Calu3 (cell line): ENCODE results near the gene UCKL1. TPM values are rescaled to one million over a fixed set of nuclear protein-coding genes. Genes with fewer than 3 reads are reported as not detected.
A peak's percentile ranks its signal among the peaks of the same experiment; 100 is the strongest.

Experiments
- BruUV-seq: library from RNA; stranded (reverse); fragments of 400-500 nt; replicated peaks from 2 replicates; lab custom pipeline; 2021; lab: Mats Ljungman, UMichigan
- CTCF ChIA-PET: fragments of 300-600 bp; sonication (Branson Sonifier 250); formaldehyde crosslinking; loops from one replicate; lab custom pipeline; 2022; ENCODE audit warnings: antibody characterized with exemption; lab: Charles Lee
- DNase-seq: peaks from one replicate; pipeline ENCODE4 v3.0.0; 2022
- H3K27ac Mint-ChIP-seq: one replicate; pipeline ENCODE4 v1.8.0; 2022; ENCODE audit warnings: mixed read lengths; ENCODE audit not compliant: unreplicated experiment
- H3K27me3 Mint-ChIP-seq: one replicate; pipeline ENCODE4 v1.8.0; 2022; ENCODE audit warnings: mixed read lengths; ENCODE audit not compliant: unreplicated experiment
- H3K36me3 Mint-ChIP-seq: one replicate; pipeline ENCODE4 v1.8.0; 2022; ENCODE audit warnings: mild to moderate bottlenecking, moderate library complexity, mixed read lengths; ENCODE audit not compliant: insufficient read depth, unreplicated experiment
- H3K4me1 Mint-ChIP-seq: one replicate; pipeline ENCODE4 v1.8.0; 2022; ENCODE audit warnings: mild to moderate bottlenecking, low read depth, mixed read lengths; ENCODE audit not compliant: unreplicated experiment
- H3K4me3 Mint-ChIP-seq: one replicate; pipeline ENCODE4 v1.8.0; 2022; ENCODE audit warnings: mild to moderate bottlenecking, low read depth, moderate library complexity, mixed read lengths; ENCODE audit not compliant: unreplicated experiment
- H3K9me3 Mint-ChIP-seq: one replicate; pipeline ENCODE4 v1.8.0; 2022; ENCODE audit warnings: low read depth, mixed read lengths; ENCODE audit not compliant: unreplicated experiment
- CTCF ChIP-seq: fragments of 200-600 bp; IDR thresholded peaks from one replicate; pipeline ENCODE4 v1.8.0; 2022; ENCODE audit warnings: antibody characterized with exemption; ENCODE audit not compliant: unreplicated experiment
- intact Hi-C: fragments of 100-400 bp; cut with micrococcal nuclease; formaldehyde crosslinking; loops from one replicate; pipeline ENCODE4 v1.10.0; 2022; ENCODE audit not compliant: unreplicated experiment
- microRNA-seq: library from miRNA; unstranded; fragments of <30 nt; microRNA quantifications from one replicate; pipeline ENCODE4 v1.2.0, GENCODE V29; 2022
- total RNA-seq: library from RNA; stranded (reverse); gene quantifications from 2 replicates; pipeline ENCODE4 v1.2.3, GENCODE V29; 2022

The UCKL1 gene
- total RNA-seq, 1 experiment from 2014 or later = 85.1 TPM

GRCh38 chr20:63892402-63892801, 63.8 kb downstream of the UCKL1 start:
- intact Hi-C loops = loop anchor here (10.0 kb wide), 1 partner anchor 162 kb away; no protein-coding TSS in a partner anchor
- Mint-ChIP-seq H3K27me3 (no peaks in the 10 kb centered on the region), H3K36me3 (peaks cover 83% of the 10 kb centered on the region), H3K27ac (peak overlapping the region; percentile 48), H3K4me3 (no peak overlapping the region), H3K9me3 (no peaks in the 10 kb centered on the region), H3K4me1 (peaks cover 39% of the 10 kb centered on the region)
- CTCF ChIA-PET = interaction anchor here (0.7 kb wide), 1 partner anchor 146 kb away, joined by 4 read pairs; no protein-coding TSS in a partner anchor
- DNase-seq = no peak
- no peak for TF ChIP-seq CTCF
- BruUV-seq = no TSS peak

- no peaks in the 10 kb centered on the region for H3K9me3 Mint-ChIP-seq
- CTCF ChIA-PET = no interaction called here
- intact Hi-C loops = loop anchor here (10.0 kb wide), 1 partner anchor 163 kb away; no protein-coding TSS in a partner anchor
- peaks cover 85% of the 10 kb centered on the region for H3K36me3 Mint-ChIP-seq
- H3K27me3 Mint-ChIP-seq = no peaks in the 10 kb centered on the region
- no peak overlapping the region for H3K4me3 Mint-ChIP-seq
- no peak for DNase-seq
- peaks cover 30% of the 10 kb centered on the region for H3K4me1 Mint-ChIP-seq
- no peak for TF ChIP-seq CTCF
- BruUV-seq = TSS peak; percentile 39
- H3K27ac Mint-ChIP-seq = no peak overlapping the region
Measured at GRCh38 chr20:63891061-63892002, 64.9 kb downstream of the UCKL1 start.

- intact Hi-C loops = loop anchor here (10.0 kb wide), 1 partner anchor 164 kb away; no protein-coding TSS in a partner anchor
- no peak for TF ChIP-seq CTCF
- DNase-seq = no peak
- H3K36me3 Mint-ChIP-seq = peaks cover 85% of the 10 kb centered on the region
- H3K27ac Mint-ChIP-seq = no peak overlapping the region
- H3K4me3 Mint-ChIP-seq = no peak overlapping the region
- no TSS peak for BruUV-seq
- no peaks in the 10 kb centered on the region for H3K9me3 Mint-ChIP-seq
- no peaks in the 10 kb centered on the region for H3K27me3 Mint-ChIP-seq
- CTCF ChIA-PET = interaction anchor here (0.7 kb wide), 1 partner anchor 130 kb away, joined by 3 read pairs; no protein-coding TSS in a partner anchor
- H3K4me1 Mint-ChIP-seq = peaks cover 25% of the 10 kb centered on the region
Measured at GRCh38 chr20:63890616-63891015, 65.6 kb downstream of the UCKL1 start.

GRCh38 chr20:63890201-63890576, 66.0 kb downstream of the UCKL1 start:
- BruUV-seq = no TSS peak
- Mint-ChIP-seq H3K9me3 (no peaks in the 10 kb centered on the region), H3K4me1 (peaks cover 25% of the 10 kb centered on the region), H3K27me3 (no peaks in the 10 kb centered on the region), H3K27ac (no peak overlapping the region), H3K4me3 (no peak overlapping the region), H3K36me3 (peaks cover 87% of the 10 kb centered on the region)
- CTCF ChIA-PET = interaction anchor here (0.7 kb wide), 1 partner anchor 130 kb away, joined by 3 read pairs; no protein-coding TSS in a partner anchor
- no peak for DNase-seq
- intact Hi-C loops = loop anchor here (10.0 kb wide), 1 partner anchor 165 kb away; no protein-coding TSS in a partner anchor
- TF ChIP-seq CTCF = no peak

Small RNA genes within 50 kb of the gene (microRNA-seq; reads per million reads assigned to microRNA genes)
- gene MIR1914 = 2.8 reads per million
- not detected for gene MIR647
- gene MIR941-1 = not detected
- gene MIR941-2 = not detected
- gene MIR941-3 = not detected
- gene MIR941-4 = not detected
- not detected for gene MIR941-5

Other genes with a start within 250 kb of the UCKL1 start
- gene ARFRP1, start 248.4 kb downstream of the UCKL1 start, total RNA-seq = 74.0 and 85.1 TPM in 2 replicates
- 47.0 and 48.4 TPM in 2 replicates for gene ZGPAT, start 248.4 kb downstream of the UCKL1 start, total RNA-seq
- gene LIME1, start 219.8 kb downstream of the UCKL1 start, total RNA-seq = 25.8 and 27.1 TPM in 2 replicates
- 163 and 169 TPM in 2 replicates for gene SLC2A4RG, start 216.6 kb downstream of the UCKL1 start, total RNA-seq
- gene ZBTB46, start 125.2 kb downstream of the UCKL1 start, total RNA-seq = 2.5 and 3.2 TPM in 2 replicates
- 0.24 TPM in 1 of 2 replicates, not detected in the other for gene ABHD16B, start 94.9 kb downstream of the UCKL1 start, total RNA-seq
- 192 and 197 TPM in 2 replicates for gene TPD52L2, start 91.1 kb downstream of the UCKL1 start, total RNA-seq
- 79.9 and 85.9 TPM in 2 replicates for gene DNAJC5, start 61.3 kb downstream of the UCKL1 start, total RNA-seq
- gene ZNF512B, start 13.5 kb upstream of the UCKL1 start, total RNA-seq = 58.1 and 62.8 TPM in 2 replicates
- gene SAMD10, start 23.2 kb upstream of the UCKL1 start, total RNA-seq = 23.6 and 23.7 TPM in 2 replicates
- gene PRPF6, start 24.7 kb upstream of the UCKL1 start, total RNA-seq = 111 and 113 TPM in 2 replicates
- 4.9 and 5.0 TPM in 2 replicates for gene C20orf204, start 79.8 kb upstream of the UCKL1 start, total RNA-seq
- not detected in 2 replicates for gene SOX18, start 93.2 kb upstream of the UCKL1 start, total RNA-seq
- gene TCEA2, start 106.8 kb upstream of the UCKL1 start, total RNA-seq = 39.9 and 43.7 TPM in 2 replicates
- gene RGS19, start 123.1 kb upstream of the UCKL1 start, total RNA-seq = 17.2 and 17.8 TPM in 2 replicates
- 0.17 and 0.33 TPM in 2 replicates for gene OPRL1, start 123.7 kb upstream of the UCKL1 start, total RNA-seq
- gene LKAAEAR1, start 128.0 kb upstream of the UCKL1 start, total RNA-seq = not detected in 2 replicates
- not detected in 2 replicates for gene NPBWR2, start 151.1 kb upstream of the UCKL1 start, total RNA-seq
- 0.45 TPM in 1 of 2 replicates, not detected in the other for gene MYT1, start 208.0 kb upstream of the UCKL1 start, total RNA-seq